Astrocyte (in vitro differentiated cells and primary cell): Measurements from ENCODE around the gene NCK2. TPM values are rescaled to one million over a fixed set of nuclear protein-coding genes. Genes with fewer than 3 reads are reported as not detected.
A peak's percentile ranks its signal among the peaks of the same experiment; 100 is the strongest.

Experiments used
- DNase-seq: peaks from one replicate; pipeline ENCODE4 v3.0.0-alpha.2; 2010; ENCODE audit warnings: low read depth
- FAIRE-seq: peaks from 2 replicates; lab custom pipeline; 2011; peaks lifted over from hg19 to GRCh38; lab: Jason Lieb, UNC
- H2AFZ ChIP-seq: 2 replicates; pipeline ENCODE4 v1.6.0; 2012; ENCODE audit warnings: low read depth, low read length, inconsistent platforms
- H3K27ac ChIP-seq: 2 replicates; pipeline ENCODE4 v1.5.1; 2011; ENCODE audit warnings: low read depth, low read length, inconsistent platforms
- H3K27me3 ChIP-seq: 2 replicates; pipeline ENCODE4 v1.6.0; 2011; ENCODE audit warnings: low read length, inconsistent platforms; ENCODE audit not compliant: insufficient read depth
- H3K36me3 ChIP-seq: 2 replicates; pipeline ENCODE4 v1.5.1; 2011; ENCODE audit warnings: low read length, inconsistent platforms; ENCODE audit not compliant: insufficient read depth
- H3K4me1 ChIP-seq: 2 replicates; pipeline ENCODE4 v1.5.1; 2011; ENCODE audit warnings: low read length, inconsistent platforms; ENCODE audit not compliant: insufficient read depth
- H3K4me2 ChIP-seq: 2 replicates; pipeline ENCODE4 v1.6.0; 2012; ENCODE audit warnings: low read length, inconsistent platforms
- H3K4me3 ChIP-seq: 2 replicates; pipeline ENCODE4 v1.5.1; 2011; ENCODE audit warnings: low read depth, mild to moderate bottlenecking, low read length, inconsistent platforms; ENCODE audit not compliant: insufficient read depth
- H3K79me2 ChIP-seq: 2 replicates; pipeline ENCODE4 v1.6.0; 2012; ENCODE audit warnings: mild to moderate bottlenecking, low read length, inconsistent platforms; ENCODE audit not compliant: insufficient read depth
- H3K9ac ChIP-seq: 2 replicates; pipeline ENCODE4 v1.6.0; 2012; ENCODE audit warnings: mild to moderate bottlenecking, low read length, inconsistent platforms
- H3K9me3 ChIP-seq: 2 replicates; pipeline ENCODE4 v1.5.1; 2012; ENCODE audit warnings: low read depth, mild to moderate bottlenecking, low read length, inconsistent platforms; ENCODE audit not compliant: insufficient read depth
- H4K20me1 ChIP-seq: 2 replicates; pipeline ENCODE4 v1.6.0; 2012; ENCODE audit warnings: low read length, inconsistent platforms; ENCODE audit not compliant: insufficient read depth
- H3K27ac Mint-ChIP-seq: one replicate; pipeline ENCODE4 v1.8.0; 2021; ENCODE audit warnings: mild to moderate bottlenecking, mixed read lengths; ENCODE audit not compliant: unreplicated experiment
- H3K27me3 Mint-ChIP-seq: one replicate; pipeline ENCODE4 v1.8.0; 2021; ENCODE audit warnings: low read depth, mixed read lengths; ENCODE audit not compliant: unreplicated experiment
- H3K36me3 Mint-ChIP-seq: one replicate; pipeline ENCODE4 v1.8.0; 2021; ENCODE audit warnings: low read depth, mixed read lengths; ENCODE audit not compliant: unreplicated experiment
- H3K4me1 Mint-ChIP-seq: one replicate; pipeline ENCODE4 v1.8.0; 2021; ENCODE audit warnings: low read depth, mixed read lengths; ENCODE audit not compliant: unreplicated experiment
- H3K4me3 Mint-ChIP-seq: one replicate; pipeline ENCODE4 v1.8.0; 2021; ENCODE audit warnings: mild to moderate bottlenecking, moderate library complexity, mixed read lengths; ENCODE audit not compliant: unreplicated experiment
- H3K9me3 Mint-ChIP-seq: one replicate; pipeline ENCODE4 v1.8.0; 2021; ENCODE audit warnings: mild to moderate bottlenecking, mixed read lengths; ENCODE audit not compliant: unreplicated experiment
- EZH2 ChIP-seq: IDR thresholded peaks from 2 replicates; pipeline ENCODE4 v1.6.1; 2012; ENCODE audit warnings: mild to moderate bottlenecking, low read length, inconsistent platforms; ENCODE audit not compliant: insufficient read depth
- total RNA-seq: library from RNA; stranded (reverse); gene quantifications from 2 replicates; pipeline ENCODE4 v1.2.1, GENCODE V29; 2021
- TF ChIP-seq, protein P1 (sequence below): IDR thresholded peaks from 2 replicates; pipeline ENCODE4 v1.5.1; 2011; ENCODE audit warnings: low read depth, mild to moderate bottlenecking, inconsistent platforms, low read length, moderate library complexity; ENCODE audit not compliant: insufficient read depth

NCK2 gene
- total RNA-seq, 1 donor from 2014 or later, result 61.6 TPM

- H2AFZ ChIP-seq, result no peak overlapping the region
- H3K36me3 ChIP-seq, result no peaks in the 10 kb centered on the region
- no peaks in the 10 kb centered on the region for H3K27me3 ChIP-seq
- no peak for FAIRE-seq
- Mint-ChIP-seq H3K4me3 (no peak overlapping the region), H3K9me3 (no peaks in the 10 kb centered on the region), H3K27me3 (no peaks in the 10 kb centered on the region), H3K36me3 (peaks cover 4% of the 10 kb centered on the region), H3K4me1 (peaks cover 26% of the 10 kb centered on the region), H3K27ac (no peak overlapping the region)
- H3K9ac ChIP-seq, result no peak overlapping the region
- H3K27ac ChIP-seq, result no peak overlapping the region
- peaks cover 24% of the 10 kb centered on the region for H3K4me1 ChIP-seq
- no peaks in the 10 kb centered on the region for H3K9me3 ChIP-seq
- peak overlapping the region; percentile 66 for H3K4me2 ChIP-seq
- peaks cover 90% of the 10 kb centered on the region for H4K20me1 ChIP-seq
- TF ChIP-seq EZH2, result no peak
- TF ChIP-seq, protein P1, sequence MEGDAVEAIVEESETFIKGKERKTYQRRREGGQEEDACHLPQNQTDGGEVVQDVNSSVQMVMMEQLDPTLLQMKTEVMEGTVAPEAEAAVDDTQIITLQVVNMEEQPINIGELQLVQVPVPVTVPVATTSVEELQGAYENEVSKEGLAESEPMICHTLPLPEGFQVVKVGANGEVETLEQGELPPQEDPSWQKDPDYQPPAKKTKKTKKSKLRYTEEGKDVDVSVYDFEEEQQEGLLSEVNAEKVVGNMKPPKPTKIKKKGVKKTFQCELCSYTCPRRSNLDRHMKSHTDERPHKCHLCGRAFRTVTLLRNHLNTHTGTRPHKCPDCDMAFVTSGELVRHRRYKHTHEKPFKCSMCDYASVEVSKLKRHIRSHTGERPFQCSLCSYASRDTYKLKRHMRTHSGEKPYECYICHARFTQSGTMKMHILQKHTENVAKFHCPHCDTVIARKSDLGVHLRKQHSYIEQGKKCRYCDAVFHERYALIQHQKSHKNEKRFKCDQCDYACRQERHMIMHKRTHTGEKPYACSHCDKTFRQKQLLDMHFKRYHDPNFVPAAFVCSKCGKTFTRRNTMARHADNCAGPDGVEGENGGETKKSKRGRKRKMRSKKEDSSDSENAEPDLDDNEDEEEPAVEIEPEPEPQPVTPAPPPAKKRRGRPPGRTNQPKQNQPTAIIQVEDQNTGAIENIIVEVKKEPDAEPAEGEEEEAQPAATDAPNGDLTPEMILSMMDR, result no peak
- H3K79me2 ChIP-seq, result peaks cover 85% of the 10 kb centered on the region
- H3K4me3 ChIP-seq, result no peak overlapping the region
- DNase-seq, result no peak
Measured at GRCh38 chr2:105790461-105791149, 45.9 kb downstream of the NCK2 start.

DNA sequence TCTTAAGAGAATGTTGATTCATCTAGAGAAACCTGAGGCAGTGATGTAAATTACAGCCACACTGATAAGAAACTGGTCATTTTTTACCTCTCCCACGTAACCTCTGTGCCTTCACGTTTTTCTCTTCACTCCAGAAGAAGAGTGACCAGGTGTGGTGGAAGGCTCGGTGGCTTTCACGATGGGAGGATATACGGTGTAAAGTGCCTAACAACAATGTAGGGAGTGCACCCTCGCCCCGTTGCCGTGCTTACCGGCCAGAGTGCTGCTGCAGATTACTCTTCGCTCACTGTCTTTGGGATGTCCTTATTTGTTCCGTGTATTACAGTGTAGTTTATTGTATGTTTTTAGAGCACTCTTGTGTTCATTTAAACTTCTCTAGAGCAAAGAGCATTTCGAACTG lies 46.5 kb downstream of the NCK2 start:
- H3K4me2 ChIP-seq, result no peak overlapping the region
- Mint-ChIP-seq H3K9me3 (no peaks in the 10 kb centered on the region), H3K27ac (no peak overlapping the region), H3K4me1 (peaks cover 32% of the 10 kb centered on the region), H3K36me3 (peaks cover 4% of the 10 kb centered on the region), H3K4me3 (no peak overlapping the region), H3K27me3 (no peaks in the 10 kb centered on the region)
- no peak for DNase-seq
- no peaks in the 10 kb centered on the region for H3K27me3 ChIP-seq
- H2AFZ ChIP-seq, result no peak overlapping the region
- H3K79me2 ChIP-seq, result peaks cover 85% of the 10 kb centered on the region
- FAIRE-seq, result no peak
- peaks cover 90% of the 10 kb centered on the region for H4K20me1 ChIP-seq
- TF ChIP-seq, protein P1, result no peak
- no peak for TF ChIP-seq EZH2
- H3K4me1 ChIP-seq, result peaks cover 27% of the 10 kb centered on the region
- no peak overlapping the region for H3K4me3 ChIP-seq
- no peaks in the 10 kb centered on the region for H3K9me3 ChIP-seq
- H3K36me3 ChIP-seq, result no peaks in the 10 kb centered on the region
- no peak overlapping the region for H3K9ac ChIP-seq
- H3K27ac ChIP-seq, result no peak overlapping the region

- Histone ChIP-seq H3K4me3 (no peak overlapping the region), H3K27me3 (no peaks in the 10 kb centered on the region), H4K20me1 (peaks cover 89% of the 10 kb centered on the region), H3K9me3 (no peaks in the 10 kb centered on the region), H2AFZ (no peak overlapping the region), H3K36me3 (no peaks in the 10 kb centered on the region), H3K79me2 (peaks cover 85% of the 10 kb centered on the region), H3K9ac (no peak overlapping the region), H3K27ac (no peak overlapping the region), H3K4me1 (peaks cover 34% of the 10 kb centered on the region), H3K4me2 (no peak overlapping the region)
- peaks cover 40% of the 10 kb centered on the region for H3K4me1 Mint-ChIP-seq
- TF ChIP-seq EZH2, result no peak
- TF ChIP-seq, protein P1, result no peak
- FAIRE-seq (no peak), DNase-seq (no peak)
- no peak overlapping the region for H3K27ac Mint-ChIP-seq
- H3K36me3 Mint-ChIP-seq, result peaks cover 4% of the 10 kb centered on the region
- H3K9me3 Mint-ChIP-seq, result no peaks in the 10 kb centered on the region
- H3K4me3 Mint-ChIP-seq, result no peak overlapping the region
- H3K27me3 Mint-ChIP-seq, result no peaks in the 10 kb centered on the region
Measured at GRCh38 chr2:105792561-105792960, 47.8 kb downstream of the NCK2 start.
